ENCODE measurements around the gene KCNG2. TPM values are rescaled to one million over a fixed set of nuclear protein-coding genes. Genes with fewer than 3 reads are reported as not detected.

The KCNG2 gene
- total RNA-seq, 4 donors from 2014 or later: 0.55 TPM; not detected in 3

DNA sequence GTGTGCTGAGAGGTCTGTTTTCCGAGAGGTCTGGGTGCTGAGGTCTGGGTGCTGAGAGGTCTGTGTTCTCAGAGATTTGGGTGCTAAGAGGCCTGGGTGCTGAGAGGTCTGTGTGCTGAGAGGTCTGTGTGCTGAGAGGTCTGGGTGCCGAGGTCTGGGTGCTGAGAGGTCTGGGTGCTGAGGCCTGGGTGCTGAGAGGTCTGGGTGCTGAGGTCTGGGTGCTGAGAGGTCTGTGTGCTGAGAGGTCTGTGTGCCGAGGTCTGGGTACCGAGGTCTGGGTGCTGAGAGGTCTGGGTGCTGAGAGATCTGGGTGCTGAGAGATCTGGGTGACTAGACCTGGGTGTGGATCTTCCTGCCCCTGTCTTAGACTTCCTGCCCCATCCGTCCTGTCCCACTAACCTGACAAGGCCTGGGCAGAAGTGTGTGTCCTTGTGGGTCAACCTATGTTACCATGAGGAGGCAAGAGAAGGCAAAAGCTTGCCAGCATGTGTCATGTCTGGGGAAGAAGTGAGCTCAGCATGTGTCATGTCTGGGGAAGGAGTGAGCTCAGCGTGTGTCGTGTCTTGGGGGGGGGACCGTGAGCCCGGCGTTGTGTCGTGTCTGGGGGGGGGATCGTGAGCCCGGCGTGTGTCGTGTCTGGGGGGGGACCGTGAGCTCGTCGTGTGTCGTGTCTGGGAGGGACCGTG is 69.3 kb downstream of the KCNG2 start:
- Histone ChIP-seq H3K9me3 (no peaks in the 10 kb centered on the region), H3K27ac (no peak overlapping the region), H3K27me3 (peaks cover 5 to 13% (median 10%) of the 10 kb centered on the region in 3 donors), H3K36me3 (no peaks in the 10 kb centered on the region), H3K4me3 (no peak overlapping the region), H3K4me1 (no peaks in the 10 kb centered on the region)
- ATAC-seq (no peak), DNase-seq (no peak)
- intact Hi-C loops (cut with DNase I; ENCODE audit: low total_unique reads): no loop called here
- in situ Hi-C loops (cut with MboI; ENCODE audit: low sequenced_read_pairs in 4 of 4): no loop called here
- TF ChIP-seq POLR2A (IDR thresholded peaks at IDR 0.05) (no peak), CTCF (IDR thresholded peaks at IDR 0.05 in 4 of 5, conservative IDR thresholded peaks at IDR 0.05 in 1 of 5) (no peak)

GRCh38 chr18:79867666-79868065 is 69.9 kb downstream of the KCNG2 start:
- in situ Hi-C loops (cut with MboI; ENCODE audit: low sequenced_read_pairs in 4 of 4): no loop called here
- no peak for ATAC-seq

GRCh38 chr18:79868168-79868784 is 70.5 kb downstream of the KCNG2 start:
- TF ChIP-seq POLR2A (IDR thresholded peaks at IDR 0.05): no peak
- no peak for TF ChIP-seq CTCF (IDR thresholded peaks at IDR 0.05 in 4 of 5, conservative IDR thresholded peaks at IDR 0.05 in 1 of 5)
- no peaks in the 10 kb centered on the region for H3K9me3 ChIP-seq
- H3K36me3 ChIP-seq: no peaks in the 10 kb centered on the region
- H3K4me1 ChIP-seq: no peaks in the 10 kb centered on the region
- DNase-seq (no peak), ATAC-seq (no peak)
- H3K27ac ChIP-seq: no peak overlapping the region
- in situ Hi-C loops (cut with MboI; ENCODE audit: low sequenced_read_pairs in 4 of 4): no loop called here
- intact Hi-C loops (cut with DNase I; ENCODE audit: low total_unique reads): no loop called here
- H3K27me3 ChIP-seq: peaks cover 8 to 13% (median 13%) of the 10 kb centered on the region in 3 donors
- no peak overlapping the region for H3K4me3 ChIP-seq

More at GRCh38 chr18:79867666-79868065, 69.9 kb downstream of the KCNG2 start:
- H3K27me3 ChIP-seq: peaks cover 6 to 13% (median 11%) of the 10 kb centered on the region in 3 donors
- TF ChIP-seq POLR2A (IDR thresholded peaks at IDR 0.05): no peak
- TF ChIP-seq CTCF (IDR thresholded peaks at IDR 0.05 in 4 of 5, conservative IDR thresholded peaks at IDR 0.05 in 1 of 5): no peak
- H3K27ac ChIP-seq: no peak overlapping the region
- no peak overlapping the region for H3K4me3 ChIP-seq
- intact Hi-C loops (cut with DNase I; ENCODE audit: low total_unique reads): no loop called here
- H3K9me3 ChIP-seq: no peaks in the 10 kb centered on the region
- H3K4me1 ChIP-seq: no peaks in the 10 kb centered on the region
- no peak for DNase-seq
- no peaks in the 10 kb centered on the region for H3K36me3 ChIP-seq

DNA sequence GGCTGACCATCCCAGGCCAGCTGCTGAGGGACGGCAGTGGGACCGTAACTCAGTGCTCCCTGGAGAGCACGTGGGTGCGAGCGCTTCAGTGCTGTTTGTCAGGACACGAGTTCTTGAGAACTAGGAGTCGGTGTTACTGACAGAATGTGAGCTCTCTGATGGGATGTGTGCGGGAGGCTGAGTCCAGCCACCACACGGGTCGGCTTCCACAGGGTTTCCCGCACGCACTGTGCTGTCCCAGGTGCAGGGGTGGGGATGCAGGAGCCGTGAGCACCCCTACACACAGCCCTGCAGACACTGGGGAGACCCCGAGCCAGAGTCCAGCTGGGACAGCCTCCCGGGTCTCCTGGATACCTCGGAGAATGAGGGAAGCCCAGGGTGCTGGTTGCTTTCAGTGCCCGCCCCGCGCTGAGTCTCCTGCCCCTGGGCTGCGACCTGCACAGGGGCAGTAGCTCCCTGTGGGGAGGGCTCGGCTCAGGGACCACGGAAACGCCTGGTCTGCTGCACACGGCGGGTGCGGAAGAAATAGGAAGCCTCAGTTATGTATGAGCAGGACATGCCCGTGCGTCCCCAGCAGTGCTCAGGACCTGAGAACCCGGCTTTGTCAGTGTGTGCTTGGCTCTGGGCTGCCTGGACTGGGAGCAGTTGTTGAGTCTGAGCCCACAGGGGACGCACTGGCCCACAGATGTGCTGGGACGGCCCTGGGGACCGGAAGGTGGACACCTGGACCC is 71.2 kb downstream of the KCNG2 start:
- TF ChIP-seq CTCF (IDR thresholded peaks at IDR 0.05 in 4 of 5, conservative IDR thresholded peaks at IDR 0.05 in 1 of 5) (no peak), POLR2A (IDR thresholded peaks at IDR 0.05) (no peak)
- no peak for ATAC-seq
- Histone ChIP-seq H3K9me3 (no peaks in the 10 kb centered on the region), H3K36me3 (no peaks in the 10 kb centered on the region), H3K4me3 (no peak overlapping the region), H3K27me3 (peaks cover 8 to 13% (median 13%) of the 10 kb centered on the region in 3 donors), H3K4me1 (no peaks in the 10 kb centered on the region), H3K27ac (no peak overlapping the region)
- DNase-seq: no peak
- intact Hi-C loops (cut with DNase I; ENCODE audit: low total_unique reads) (no loop called here), in situ Hi-C loops (cut with MboI; ENCODE audit: low sequenced_read_pairs in 4 of 4) (no loop called here)
